NCI-H226 (cell line): ENCODE measurements around the gene GTSE1.

ENCODE experiments used
- DNase-seq: peaks from one replicate; pipeline ENCODE4 v3.0.0-alpha.2; 2015

GTSE1 gene

DNA sequence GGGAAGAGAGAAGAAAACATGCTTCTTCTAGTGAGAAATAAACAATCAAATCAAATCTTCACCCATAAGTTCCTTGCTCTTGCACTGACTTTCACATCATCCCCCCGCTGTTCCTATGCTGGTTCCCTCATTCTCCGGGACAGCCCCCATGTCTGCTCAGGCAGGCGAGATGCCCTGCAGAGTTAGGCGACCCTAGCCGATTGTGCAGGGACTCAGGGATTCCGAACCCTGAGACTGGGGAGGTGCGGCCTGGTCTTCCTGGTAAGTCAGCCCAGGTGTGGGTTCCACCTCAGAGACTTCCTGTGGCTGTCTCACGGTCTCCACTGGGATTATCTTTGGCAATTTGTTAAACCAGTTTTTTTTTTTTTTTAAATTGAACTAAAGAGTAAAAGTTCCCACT lies 22.3 kb upstream of the GTSE1 start:
- DNase-seq: no peak

DNA sequence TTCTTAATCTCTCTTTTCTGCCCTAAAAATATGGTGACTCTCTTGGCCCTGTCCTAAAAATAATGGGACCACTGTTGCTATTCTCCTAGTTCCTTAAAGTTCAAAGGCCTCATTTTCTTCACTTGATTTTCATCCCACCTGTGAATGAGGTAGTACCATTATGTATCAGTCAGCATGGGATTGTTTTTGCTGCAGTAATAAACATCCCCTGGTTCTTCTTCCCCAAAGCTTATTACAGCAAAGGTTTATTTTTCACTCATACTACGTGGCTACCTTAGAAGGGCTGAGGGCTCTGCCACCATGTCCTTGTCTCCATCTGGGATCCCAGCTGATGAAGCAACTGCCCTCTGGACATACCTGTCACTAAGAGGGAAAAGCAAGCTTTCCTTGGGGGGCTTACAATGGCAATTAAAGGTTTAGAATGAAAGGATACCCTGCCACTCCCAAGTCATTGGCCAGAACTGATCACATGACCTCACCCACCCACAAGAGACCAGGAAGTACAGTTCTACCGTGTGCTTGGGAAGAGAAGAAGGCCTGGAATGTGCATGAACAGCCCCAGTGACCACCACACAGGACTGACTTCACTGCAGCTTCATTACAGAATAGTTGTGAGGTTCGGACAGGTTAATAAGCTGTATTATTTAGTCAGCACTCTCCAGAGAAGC lies 21.1 kb upstream of the GTSE1 start:
- no peak for DNase-seq

DNA sequence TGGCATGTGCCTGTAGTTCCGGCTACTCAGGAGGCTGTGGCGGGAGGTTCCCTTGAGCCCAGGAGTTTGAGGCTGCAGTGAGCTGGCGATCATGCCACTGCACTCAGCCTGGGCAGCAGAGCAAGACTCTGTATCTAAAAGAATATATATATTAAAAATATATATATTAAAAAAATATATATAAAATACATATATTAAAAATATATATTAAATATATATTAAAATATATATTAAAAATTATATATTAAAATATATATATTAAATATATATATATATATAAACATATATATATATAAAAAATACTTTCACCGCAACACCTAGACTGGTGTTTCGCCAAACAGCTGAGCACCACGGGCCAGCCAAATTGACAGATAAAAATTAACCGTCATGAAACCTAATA lies 20.1 kb upstream of the GTSE1 start:
- no peak for DNase-seq

DNA sequence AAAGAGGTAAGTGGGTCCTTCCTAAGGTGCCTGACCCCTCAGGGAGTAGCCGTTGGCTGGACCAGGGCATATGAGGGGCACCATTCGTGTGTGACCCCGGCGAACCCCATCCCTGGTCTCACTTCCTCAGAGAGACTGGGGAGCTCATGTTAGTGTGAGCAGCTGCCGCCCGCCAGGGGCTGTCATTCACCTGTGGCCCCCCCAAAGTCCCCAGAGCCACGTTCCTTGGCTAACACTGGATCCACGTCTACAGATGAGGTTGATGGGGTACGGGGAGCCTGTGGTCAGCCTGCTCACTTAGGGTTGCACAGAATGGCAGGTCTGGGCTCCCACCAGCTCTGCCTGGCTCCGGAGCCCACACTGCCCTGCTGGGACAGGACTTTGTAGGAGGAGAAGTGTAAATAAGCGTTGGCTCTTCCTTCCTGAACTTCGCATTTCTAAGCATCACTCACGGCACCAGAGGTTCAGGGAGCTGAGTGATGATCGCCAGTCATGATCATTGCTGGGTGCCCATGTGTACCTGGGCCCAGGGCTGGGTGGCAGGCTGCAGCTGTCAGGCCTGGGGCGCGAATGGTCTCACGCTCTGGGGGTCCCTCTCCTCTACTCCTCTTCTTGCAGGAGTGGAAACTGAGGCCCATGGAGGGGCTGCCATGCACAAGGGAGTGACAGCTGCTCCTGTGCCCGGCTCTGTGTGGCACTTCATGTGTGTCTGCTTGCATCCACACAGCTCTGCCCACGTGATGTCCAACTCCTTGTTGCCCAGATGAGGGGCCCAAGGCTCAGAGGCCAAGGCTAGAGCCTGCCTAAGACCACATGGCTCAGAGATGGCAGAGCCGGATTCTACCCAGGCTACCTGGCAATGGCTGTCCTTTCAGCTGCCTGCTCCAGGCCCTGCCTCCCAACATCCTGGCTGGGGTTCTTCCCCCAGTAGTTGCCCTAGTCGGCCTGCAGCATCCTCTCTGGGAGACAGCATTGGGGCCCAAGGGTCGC lies 17.7 kb upstream of the GTSE1 start:
- DNase-seq: no peak

DNA sequence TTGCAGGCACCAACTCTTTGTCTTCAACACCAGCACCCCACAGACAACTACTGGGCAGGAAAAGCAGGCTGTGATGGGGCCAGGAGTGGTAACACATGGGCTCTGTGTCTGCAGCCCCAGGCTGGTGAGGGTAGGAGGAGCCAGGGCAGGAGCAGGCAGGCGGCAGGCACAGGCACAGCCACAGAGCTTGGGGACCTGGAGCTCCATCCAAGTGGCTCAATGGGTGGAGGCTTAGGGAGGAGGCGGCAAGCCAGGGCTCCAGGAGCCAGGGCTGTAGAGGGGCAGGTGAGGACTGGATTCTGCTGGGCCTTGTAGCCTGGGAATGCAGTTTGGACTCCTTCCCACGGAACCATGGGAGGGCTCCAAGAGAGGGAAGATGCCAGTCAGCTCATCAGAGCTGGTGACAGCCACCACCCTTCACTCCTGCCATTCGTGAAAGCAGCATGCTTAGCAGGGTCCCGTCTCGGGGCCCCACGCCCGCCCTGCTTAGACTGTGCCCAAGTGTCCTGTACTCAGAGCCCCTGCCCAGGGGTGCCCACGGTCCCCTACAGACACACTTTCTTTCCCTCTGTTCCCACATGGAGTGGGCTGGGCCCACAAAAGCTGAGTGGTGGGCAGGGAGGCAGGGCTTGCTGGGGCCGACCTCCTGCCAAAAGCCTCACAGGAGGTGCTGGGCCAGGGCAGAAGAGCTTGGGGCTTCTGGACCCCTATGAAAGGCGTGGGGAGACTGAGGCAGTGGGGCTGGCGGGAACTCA lies 16.4 kb upstream of the GTSE1 start:
- no peak for DNase-seq

DNA sequence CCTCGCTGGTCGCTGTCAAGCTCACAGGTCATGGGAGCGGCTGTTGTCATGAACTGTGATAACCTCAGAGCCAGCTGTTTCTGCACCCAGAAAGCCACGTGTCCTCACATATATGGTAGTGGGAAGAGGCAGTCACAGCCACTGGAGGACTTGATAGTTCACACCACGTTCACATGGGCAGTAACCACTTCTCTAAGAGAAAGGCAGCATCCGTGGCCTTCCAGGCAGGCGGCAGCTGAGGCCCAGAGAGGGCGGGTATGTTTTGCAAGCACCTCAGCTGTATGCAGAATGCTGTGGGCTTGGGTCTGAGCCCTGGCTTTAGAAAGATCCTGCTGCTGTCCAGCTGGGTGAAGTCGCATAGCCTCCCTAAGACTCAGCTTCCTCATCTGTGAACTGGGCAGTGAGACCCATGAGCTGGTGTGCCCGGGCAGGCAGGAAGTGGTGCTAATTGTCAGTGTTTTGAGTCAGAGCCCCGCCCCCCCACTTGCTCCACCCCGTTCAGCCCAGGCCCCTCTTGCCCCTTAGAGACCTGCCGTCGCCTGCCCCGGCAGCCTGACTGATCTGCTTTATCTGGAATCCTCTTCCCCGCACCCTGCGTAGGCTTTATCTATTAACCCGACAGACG lies 15.6 kb upstream of the GTSE1 start:
- DNase-seq: no peak

DNA sequence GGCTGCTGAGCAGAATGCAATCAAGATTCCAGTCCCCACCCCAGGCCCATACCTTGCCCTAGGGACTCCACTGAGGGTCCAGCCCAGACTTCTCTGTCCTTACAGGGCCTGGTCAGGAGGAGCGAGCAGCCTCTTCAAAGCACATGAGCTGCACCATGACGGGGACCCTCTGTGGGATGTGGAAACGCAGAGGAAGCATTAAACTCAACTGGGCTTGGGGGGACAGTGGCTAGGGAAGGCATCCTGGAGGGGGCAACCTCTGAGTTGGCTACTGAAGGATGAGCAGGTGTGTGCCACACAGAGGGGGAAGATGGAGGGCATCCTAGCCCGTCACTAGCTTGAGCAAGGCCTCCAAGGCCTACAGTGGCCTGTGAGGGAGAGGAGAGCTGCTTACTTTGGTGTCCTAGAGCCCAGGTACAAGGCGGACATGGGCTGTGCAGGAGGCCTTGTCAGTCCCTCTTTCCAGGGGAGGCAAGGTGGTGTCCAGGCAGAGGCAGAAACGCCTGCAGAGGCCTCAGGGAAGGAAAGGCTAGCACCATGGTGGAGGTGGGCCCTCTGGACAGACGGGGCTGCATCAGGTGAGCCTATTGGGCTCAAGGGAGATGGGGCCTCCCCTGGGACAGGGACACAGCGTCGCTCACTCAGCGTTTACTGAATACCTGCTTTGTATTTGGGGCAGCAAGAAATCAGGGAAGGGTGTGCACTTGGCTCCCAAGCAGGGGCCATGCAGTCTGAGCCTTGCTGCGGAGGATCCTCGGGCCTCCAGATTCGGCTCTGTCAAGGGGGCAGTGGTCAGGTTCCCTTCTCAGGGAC lies 14.6 kb upstream of the GTSE1 start:
- no peak for DNase-seq

DNA sequence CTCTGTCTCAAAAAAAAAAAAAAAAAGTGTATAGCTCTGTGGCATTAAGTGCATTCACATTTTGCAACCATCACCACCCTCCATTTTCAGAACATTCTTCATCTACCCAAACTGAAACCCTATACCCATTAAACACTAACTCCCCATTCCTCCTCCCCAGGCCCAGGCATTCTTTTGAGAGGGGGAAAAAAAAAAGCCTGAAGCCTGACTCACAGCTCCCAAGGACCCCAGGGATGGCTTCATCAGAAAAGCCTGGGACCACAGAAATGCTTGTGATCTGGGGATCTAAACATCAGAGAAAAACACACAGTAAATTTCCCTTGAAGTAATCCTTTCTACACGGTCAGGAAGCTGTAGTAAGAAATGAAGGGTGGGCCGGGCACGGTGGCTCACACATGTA lies 10.7 kb upstream of the GTSE1 start:
- DNase-seq: no peak

DNA sequence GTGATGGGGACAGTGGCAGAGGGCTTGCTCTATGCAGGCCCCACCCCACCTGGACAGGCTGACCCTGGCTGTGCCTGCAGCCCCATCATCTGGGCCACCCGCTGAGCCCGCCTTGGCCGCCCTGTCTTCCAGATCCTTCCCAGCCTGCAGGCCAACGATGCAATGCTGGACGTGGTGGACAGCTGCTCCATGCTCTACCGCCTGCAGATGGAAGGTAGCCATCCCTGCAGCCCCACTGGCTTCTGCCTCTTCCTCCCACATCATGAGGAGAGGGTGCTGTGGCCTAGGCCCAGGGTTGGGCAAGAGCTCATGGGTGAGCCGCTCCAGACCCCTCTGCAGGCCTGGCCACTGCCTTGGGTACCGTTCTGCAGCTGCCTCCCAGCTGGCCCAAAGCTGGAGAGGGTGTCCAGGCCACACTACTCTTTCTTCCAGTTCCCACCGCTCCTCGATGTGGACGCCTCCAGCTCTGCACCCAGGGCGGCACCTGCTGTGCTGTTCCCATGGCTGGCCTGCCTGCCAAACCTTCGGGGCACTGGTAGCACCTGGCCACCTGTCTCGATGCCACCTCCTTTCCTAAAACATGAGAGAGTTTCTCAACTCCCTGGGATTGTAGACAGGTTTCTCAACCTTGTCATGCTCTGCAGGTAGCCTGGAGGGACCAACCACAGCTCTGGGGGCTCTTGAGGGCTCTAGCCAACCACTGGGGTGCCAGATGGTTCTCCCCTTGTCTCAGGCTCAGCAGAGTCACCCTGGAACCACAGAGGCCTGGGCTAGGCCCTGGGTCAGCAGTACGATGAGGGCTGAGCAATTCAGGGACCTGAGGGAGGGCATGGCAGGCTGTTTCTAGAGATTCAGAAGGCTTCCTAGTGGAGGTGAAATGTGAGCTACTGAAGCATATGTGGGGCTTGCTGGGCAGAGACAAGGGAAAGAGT lies 9.5 kb upstream of the GTSE1 start:
- no peak for DNase-seq

DNA sequence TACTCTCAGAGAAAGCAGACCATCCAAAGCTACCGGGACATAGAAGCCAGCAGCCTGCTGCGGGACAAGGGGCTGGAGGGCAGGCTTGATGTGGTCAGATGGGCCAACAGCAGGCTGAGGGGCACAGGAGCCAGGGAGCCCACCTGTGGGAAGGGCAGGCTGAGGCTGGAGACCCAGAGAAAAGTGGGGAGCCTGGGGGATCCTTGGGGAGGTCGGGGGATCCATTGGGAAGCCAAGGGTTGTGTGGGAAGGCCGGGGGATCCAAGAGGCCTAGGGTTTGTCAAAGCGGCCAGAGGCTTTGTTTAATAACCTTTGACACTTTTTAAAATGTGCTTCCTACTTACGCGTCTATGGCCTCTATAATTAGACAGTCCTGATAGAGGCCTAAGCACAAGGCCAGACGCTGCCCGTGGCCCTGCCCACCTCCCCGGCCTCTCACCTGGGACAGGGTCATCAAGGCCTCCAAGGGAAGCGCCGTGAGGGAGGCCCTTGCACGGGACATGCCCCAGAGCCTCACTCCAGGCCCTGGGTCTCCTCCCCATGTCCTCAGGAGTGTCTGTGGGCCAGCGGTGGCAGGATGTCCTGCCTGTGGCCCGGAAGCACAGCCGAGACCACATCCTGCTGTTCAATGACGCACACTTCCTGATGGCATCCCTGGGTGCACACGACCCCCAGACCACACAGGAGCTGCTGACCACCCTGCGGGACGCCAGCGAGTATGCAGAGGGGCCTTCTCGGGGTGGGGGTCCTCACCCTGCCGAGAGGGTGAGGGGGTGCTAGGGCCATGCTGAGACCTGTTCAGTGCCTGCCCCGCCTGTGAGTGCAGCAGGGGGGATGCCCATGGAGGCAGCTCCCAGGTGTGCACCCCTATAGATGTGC lies 8.6 kb upstream of the GTSE1 start:
- no peak for DNase-seq

DNA sequence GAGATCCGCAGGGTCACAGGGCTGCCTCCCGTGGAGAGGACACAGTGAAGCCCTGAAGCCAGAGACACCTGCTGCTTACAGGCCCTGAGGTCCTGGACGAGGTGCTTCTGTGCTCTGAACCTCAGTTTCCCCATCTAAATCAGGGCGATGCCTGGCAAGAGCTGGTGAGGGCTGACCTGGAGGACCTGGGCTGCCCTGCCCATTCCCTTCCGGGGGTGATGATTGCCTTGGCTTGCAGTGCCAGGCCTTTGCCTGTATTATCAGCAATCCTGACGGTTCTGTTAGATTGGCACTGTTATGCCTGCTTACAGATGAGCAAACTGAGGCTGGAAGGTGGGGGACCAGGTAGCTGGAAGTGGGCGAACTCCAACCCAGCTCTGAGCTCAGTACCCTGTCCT lies 7.8 kb upstream of the GTSE1 start:
- no peak for DNase-seq

DNA sequence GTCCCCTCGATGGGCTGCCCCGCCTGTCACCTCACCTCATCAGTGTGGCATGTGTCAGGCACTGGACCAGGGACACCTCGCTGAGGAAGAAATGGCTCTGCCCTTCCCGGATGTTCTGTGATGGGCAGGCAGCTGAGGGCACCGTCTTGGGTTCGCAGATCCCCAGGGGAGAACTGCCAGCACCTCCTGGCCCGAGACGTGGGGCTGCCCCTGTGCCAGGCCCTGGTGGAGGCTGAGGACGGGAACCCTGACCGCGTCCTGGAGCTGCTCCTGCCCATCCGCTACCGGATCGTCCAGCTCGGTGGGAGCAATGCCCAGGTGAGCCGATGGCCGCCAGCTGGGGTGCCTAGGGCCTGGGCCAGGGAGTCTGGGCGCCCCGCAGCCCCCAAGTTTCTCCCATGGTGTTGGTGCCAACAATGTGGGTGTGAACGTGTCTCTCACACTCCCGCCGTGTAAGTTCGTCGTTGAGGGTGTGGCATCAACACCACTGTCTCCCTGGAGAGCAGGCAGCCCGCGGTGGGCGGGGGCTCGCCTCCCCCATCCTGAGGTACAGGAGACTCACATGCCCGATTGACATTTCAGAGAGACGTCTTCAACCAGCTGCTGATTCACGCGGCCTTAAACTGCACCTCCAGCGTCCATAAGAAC lies 7.3 kb upstream of the GTSE1 start:
- DNase-seq: no peak

DNA sequence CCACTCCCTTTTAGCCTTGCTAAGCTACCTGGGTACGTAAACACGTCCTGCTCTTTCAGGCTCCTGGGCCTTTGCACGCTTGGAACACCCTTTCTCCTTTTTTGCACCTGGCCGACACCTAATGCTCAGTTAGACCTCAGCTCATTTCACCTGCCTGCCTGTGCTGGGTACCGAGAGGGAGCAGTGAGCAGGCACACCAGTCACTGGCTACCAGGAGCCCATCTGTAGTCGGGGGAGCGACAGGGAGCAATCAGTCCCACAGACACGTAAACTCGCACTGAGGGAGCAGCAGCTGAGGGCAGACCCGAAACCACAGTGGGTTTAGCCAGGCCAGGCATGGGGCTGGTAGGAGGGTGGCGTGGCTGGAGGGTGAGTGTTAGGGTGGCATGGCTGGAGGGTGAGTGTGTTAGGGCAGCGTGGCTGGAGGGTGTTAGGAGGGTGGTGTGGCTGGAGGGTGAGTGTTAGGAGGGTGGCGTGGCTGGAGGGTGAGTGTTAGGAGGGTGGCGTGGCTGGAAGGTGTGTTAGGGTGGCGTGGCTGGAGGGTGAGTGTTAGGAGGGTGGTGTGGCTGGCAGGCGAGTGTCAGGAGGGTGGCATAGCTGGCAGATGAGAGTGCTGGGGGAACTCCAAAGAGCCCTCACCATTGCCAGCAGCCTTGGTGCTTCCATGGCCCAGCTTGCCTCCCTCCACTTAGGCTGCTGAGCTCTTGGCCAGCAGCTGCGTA lies 6.4 kb upstream of the GTSE1 start:
- DNase-seq: no peak

DNA sequence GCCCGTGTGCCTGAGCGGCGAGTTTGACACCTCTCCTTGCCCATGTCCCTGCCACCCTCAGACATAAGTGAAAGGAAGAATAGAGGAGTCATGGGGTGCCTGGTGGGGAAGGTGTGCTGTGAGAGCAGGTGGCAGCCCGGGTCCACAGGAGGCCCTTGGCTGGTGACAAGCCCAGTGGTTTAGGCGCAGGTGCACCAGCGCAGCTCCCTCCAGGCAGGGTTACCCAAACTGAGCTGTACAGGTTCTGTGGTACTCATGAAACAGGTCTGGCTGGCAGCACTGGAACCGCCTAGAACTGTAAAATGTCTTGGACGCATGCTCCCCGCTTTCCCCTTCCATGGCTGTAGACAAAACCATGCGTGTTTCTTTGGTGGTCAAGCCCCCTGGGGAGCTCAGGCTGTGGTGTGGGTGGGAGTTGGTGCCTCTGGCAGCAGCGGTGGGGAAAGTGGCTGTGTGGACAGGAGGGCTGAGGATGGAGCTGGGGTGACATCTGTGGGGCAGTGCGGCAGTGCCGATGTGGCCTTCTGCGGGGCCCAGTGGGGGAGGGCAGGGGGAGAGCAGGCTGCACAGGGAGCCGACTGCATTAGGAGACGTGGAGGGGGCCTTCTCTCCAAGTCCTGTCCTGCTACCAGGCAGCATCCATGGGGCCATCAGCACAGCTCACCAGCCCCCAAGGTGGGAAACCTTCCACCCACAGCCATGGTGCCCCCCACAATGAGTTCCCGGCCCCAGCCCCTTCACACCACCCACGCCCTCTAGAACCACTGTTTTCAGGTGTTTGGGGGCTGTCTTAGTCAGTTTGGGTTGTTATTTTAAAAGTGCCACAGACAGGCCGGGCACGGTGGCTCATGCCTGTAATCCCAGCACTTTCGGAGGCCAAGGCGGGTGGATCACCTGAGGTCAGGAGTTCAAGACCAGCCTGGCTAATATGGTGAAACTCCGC lies 5.6 kb upstream of the GTSE1 start:
- DNase-seq: no peak

DNA sequence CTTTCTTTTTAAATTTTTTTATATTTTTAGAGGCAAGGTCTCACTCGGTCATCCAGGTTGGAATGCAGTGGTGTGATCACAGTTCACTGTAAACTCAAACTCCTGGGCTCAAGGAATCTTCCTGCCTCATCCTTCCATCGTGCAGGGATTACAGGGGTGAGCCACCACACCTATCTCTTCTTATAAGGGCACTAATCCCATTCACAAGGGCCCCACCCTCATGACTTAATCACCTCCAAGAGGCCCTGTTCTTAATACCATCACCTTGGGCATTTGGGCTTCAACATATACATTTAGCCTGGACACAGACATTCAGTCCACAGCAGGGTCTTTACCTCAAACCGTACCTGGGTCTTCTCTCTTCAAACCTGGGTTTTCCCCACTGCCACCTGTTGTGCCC lies 4.5 kb upstream of the GTSE1 start:
- no peak for DNase-seq

DNA sequence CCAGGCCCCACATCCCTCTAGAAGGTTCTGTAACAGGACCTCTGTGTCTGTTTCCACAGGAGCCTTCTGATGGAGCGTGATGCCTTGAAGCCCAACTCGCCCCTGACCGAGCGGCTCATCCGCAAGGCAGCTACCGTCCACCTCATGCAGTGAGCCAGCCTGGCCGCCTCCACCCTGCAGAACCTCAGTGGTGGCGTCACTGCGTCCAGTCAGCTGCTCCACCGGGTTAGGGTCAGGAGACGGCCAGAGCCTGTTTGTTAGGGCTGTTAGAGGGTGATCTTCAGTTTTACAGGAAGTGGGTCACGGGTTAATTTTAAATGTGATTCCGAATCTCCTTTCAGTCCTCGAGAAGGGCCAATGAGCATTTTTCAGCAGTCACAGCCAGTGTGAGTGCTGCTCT lies 3.9 kb upstream of the GTSE1 start:
- no peak for DNase-seq

DNA sequence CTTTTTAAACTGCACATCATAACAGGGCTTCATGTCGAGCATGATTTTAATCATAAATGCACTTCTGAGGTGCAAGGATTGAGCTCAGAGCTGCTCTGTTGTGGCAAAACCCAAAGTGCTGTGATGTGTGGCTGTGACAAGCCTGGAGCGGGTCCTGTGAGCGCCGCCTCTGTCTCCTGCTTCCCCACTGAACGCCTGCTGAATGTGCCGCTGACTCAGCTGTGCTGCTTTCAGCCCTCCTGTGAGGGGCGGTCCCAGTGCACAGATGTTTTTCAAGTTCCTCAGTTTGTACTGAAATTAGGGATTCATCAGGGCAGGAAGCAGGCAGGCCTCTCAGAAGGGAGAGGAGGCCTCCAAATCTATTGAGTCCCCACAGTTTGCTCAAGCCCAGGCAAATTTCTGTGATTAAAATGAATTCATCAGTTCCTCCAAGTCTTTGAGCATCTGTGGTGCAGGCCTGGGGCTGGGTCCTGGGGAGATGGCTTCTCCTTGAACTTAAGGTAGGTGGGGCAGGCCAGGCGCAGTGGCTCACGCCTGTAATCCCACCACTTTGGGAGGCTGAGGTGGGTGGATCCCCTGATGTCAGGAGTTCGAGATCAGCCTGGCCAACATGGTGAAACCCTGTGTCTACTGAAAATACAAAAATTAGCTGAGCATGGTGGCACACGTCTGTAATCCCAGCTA lies 3.0 kb upstream of the GTSE1 start:
- no peak for DNase-seq
